SK-N-SH (cell line): ENCODE results near the gene TFEB. TPM values are rescaled to one million over a fixed set of nuclear protein-coding genes. Genes with fewer than 3 reads are reported as not detected.

Experiments used
- CTCF ChIA-PET: fragments of 300-600, 350-600 bp; formaldehyde crosslinking; extraction: SDS; loops from one replicate; lab custom pipeline; 2021; lab: Yijun Ruan, JAX
- POLR2A ChIA-PET: fragments of 350-600 bp; sonication (Branson Sonifier 250); formaldehyde crosslinking; extraction: SDS; loops from one replicate; lab custom pipeline; 2020; ENCODE audit warnings: antibody characterized with exemption, inconsistent platforms; lab: Yijun Ruan, JAX
- DNase-seq: peaks from one replicate; pipeline ENCODE4 v3.0.0; 2012
- H2AFZ ChIP-seq: fragments of 200-600 bp; sonication (generic); 2 replicates; pipeline ENCODE4 v1.8.1; 2016; ENCODE audit warnings: antibody characterized with exemption, mild to moderate bottlenecking, low read depth
- H3F3A ChIP-seq: fragments of 200-600 bp; sonication (generic); replicated peaks from 2 replicates; pipeline ENCODE3; 2016; ENCODE audit warnings: antibody characterized with exemption, mild to moderate bottlenecking; ENCODE audit not compliant: insufficient read depth
- H3K27ac ChIP-seq, 2 experiments: fragments of 200-500 bp in 1 of 2; fragments of 200-600 bp in 1 of 2; sonication (Bioruptor generic) in 1 of 2; sonication (generic), shearing (Covaris generic) in 1 of 2; 2 replicates each; pipeline versions ENCODE4 v1.5.1 to v1.6.1; 2014 to 2016; ENCODE audit warnings: low read depth in 2 of 2, inconsistent platforms in 1 of 2, low read length in 1 of 2, mild to moderate bottlenecking in 1 of 2, mixed read lengths in 1 of 2
- H3K27me3 ChIP-seq: fragments of 200-600 bp; sonication (generic), shearing (Covaris generic); 2 replicates; pipeline ENCODE4 v1.6.1; 2016; ENCODE audit warnings: mixed run types; ENCODE audit not compliant: insufficient read depth
- H3K36me3 ChIP-seq, 2 experiments: fragments of 200-500 bp in 1 of 2; fragments of 200-600 bp in 1 of 2; sonication (Bioruptor generic) in 1 of 2; sonication (generic) in 1 of 2; replicated peaks in 1 of 2; 2 replicates each; pipeline versions ENCODE3 to v1.5.1; 2014 to 2016; ENCODE audit warnings: low read length in 1 of 2, mild to moderate bottlenecking in 1 of 2; ENCODE audit not compliant: insufficient read depth in 2 of 2, control insufficient read depth in 1 of 2
- H3K4me1 ChIP-seq, 2 experiments: fragments of 200-500 bp in 1 of 2; fragments of 200-600 bp in 1 of 2; sonication (Bioruptor generic) in 1 of 2; sonication (generic), shearing (Covaris generic) in 1 of 2; 2 replicates each; pipeline versions ENCODE4 v1.5.1 to v1.6.1; 2014 to 2016; ENCODE audit warnings: low read depth in 1 of 2, low read length in 1 of 2, mixed run types in 1 of 2; ENCODE audit not compliant: insufficient read depth in 2 of 2, control insufficient read depth in 1 of 2
- H3K4me2 ChIP-seq: fragments of 200-600 bp; sonication (generic), shearing (Covaris generic); 2 replicates; pipeline ENCODE4 v1.6.1; 2017; ENCODE audit warnings: mixed run types
- H3K4me3 ChIP-seq, 2 experiments: fragments of 200-500 bp in 1 of 2; fragments of 200-600 bp in 1 of 2; sonication (Bioruptor generic) in 1 of 2; sonication (generic), shearing (Covaris generic) in 1 of 2; 2 replicates each; pipeline versions ENCODE4 v1.5.1 to v1.8.1; 2014 to 2016; ENCODE audit warnings: low read depth in 2 of 2, inconsistent platforms in 1 of 2, low read length in 1 of 2, mild to moderate bottlenecking in 1 of 2, mixed read lengths in 1 of 2, moderate library complexity in 1 of 2
- H3K79me2 ChIP-seq: fragments of 200-600 bp; sonication (generic); 2 replicates; pipeline ENCODE4 v1.8.1; 2017; ENCODE audit warnings: mild to moderate bottlenecking; ENCODE audit not compliant: insufficient read depth
- H3K9ac ChIP-seq: fragments of 200-600 bp; sonication (generic); 2 replicates; pipeline ENCODE4 v1.6.1; 2017; ENCODE audit warnings: mixed run types
- H3K9me2 ChIP-seq: fragments of 200-600 bp; sonication (generic); 2 replicates; pipeline ENCODE4 v1.6.1; 2017; ENCODE audit warnings: mixed run types
- H3K9me3 ChIP-seq: fragments of 200-600 bp; sonication (generic); 2 replicates; pipeline ENCODE4 v1.6.1; 2017; ENCODE audit warnings: mixed run types, mild to moderate bottlenecking, moderate library complexity
- H4K20me1 ChIP-seq: fragments of 200-600 bp; sonication (generic); 2 replicates; pipeline ENCODE4 v1.6.1; 2017; ENCODE audit warnings: mild to moderate bottlenecking, mixed run types; ENCODE audit not compliant: insufficient read depth
- CHD2 ChIP-seq: fragments of 150-350 bp; IDR thresholded peaks from 2 replicates; pipeline ENCODE4 v1.6.1; 2018; ENCODE audit warnings: low read length; ENCODE audit not compliant: partially characterized antibody
- ELF1 ChIP-seq: IDR thresholded peaks from 2 replicates; pipeline ENCODE4 v1.4.0; 2012
- EZH2phosphoT487 ChIP-seq: fragments of 200-600 bp; sonication (generic); IDR thresholded peaks from 2 replicates; pipeline ENCODE4 v1.6.1; 2017; ENCODE audit warnings: low read depth, mixed run types, mild to moderate bottlenecking, antibody characterized with exemption, moderate library complexity, borderline replicate concordance
- FOSL2 ChIP-seq: IDR thresholded peaks from 2 replicates; pipeline ENCODE4 v1.4.0; 2012; ENCODE audit warnings: low read depth, mild to moderate bottlenecking, moderate library complexity, borderline replicate concordance
- GATA2 ChIP-seq: sonication (generic); formaldehyde crosslinking; IDR thresholded peaks from 2 replicates; pipeline ENCODE4 v1.5.0; 2020; ENCODE audit warnings: mild to moderate bottlenecking, missing genetic modification reagents
- MEF2A ChIP-seq: IDR thresholded peaks from 2 replicates; pipeline ENCODE4 v1.4.0; 2012; ENCODE audit warnings: low read depth, borderline replicate concordance
- MXI1 ChIP-seq: IDR thresholded peaks from 2 replicates; pipeline ENCODE4 v1.6.1; 2012; ENCODE audit warnings: mild to moderate bottlenecking, low read depth, low read length, improper control_type of control experiment
- NRF1 ChIP-seq: IDR thresholded peaks from 2 replicates; pipeline ENCODE4 v1.6.1; 2012; ENCODE audit warnings: low read depth, mild to moderate bottlenecking, low read length
- POLR2AphosphoS5 ChIP-seq: IDR thresholded peaks from 2 replicates; pipeline ENCODE4 v1.6.1; 2012; ENCODE audit warnings: low read depth, low read length
- RFX5 ChIP-seq: IDR thresholded peaks from 2 replicates; pipeline ENCODE4 v1.6.1; 2012; ENCODE audit warnings: mild to moderate bottlenecking, improper control_type of control experiment, low read length
- RXRA ChIP-seq: IDR thresholded peaks from 2 replicates; pipeline ENCODE4 v1.4.0; 2012; ENCODE audit warnings: low read depth, mild to moderate bottlenecking, borderline replicate concordance
- SMC3 ChIP-seq: IDR thresholded peaks from 2 replicates; pipeline ENCODE4 v1.6.1; 2012; ENCODE audit warnings: low read depth, low read length, improper control_type of control experiment
- TAF1 ChIP-seq: IDR thresholded peaks from 2 replicates; pipeline ENCODE4 v1.6.1; 2012; ENCODE audit warnings: low read depth, mild to moderate bottlenecking, low read length, moderate library complexity, borderline replicate concordance
- TCF12 ChIP-seq: IDR thresholded peaks from 2 replicates; pipeline ENCODE4 v1.4.0; 2012
- USF2 ChIP-seq: fragments of 150-350 bp; IDR thresholded peaks from 2 replicates; pipeline ENCODE4 v1.6.1; 2017; ENCODE audit warnings: antibody characterized with exemption, low read length, low read depth, borderline replicate concordance
- WGBS: methylation state at CpG from one replicate; pipeline ENCODE4 v1.1.6; 2017; ENCODE audit warnings: low lambda C conversion rate; 5-methylcytosine and 5-hydroxymethylcytosine counted together
- polyA plus RNA-seq, 3 experiments: library from polyadenylated mRNA; depleted of rRNA; stranded (reverse); fragments of >200 nt; gene quantifications; 2 replicates each; pipeline ENCODE4 v1.2.3, GENCODE V29; 2012
- TF ChIP-seq, protein P1 (sequence below): IDR thresholded peaks from 2 replicates; pipeline ENCODE4 v1.4.0; 2012; ENCODE audit warnings: low read depth, borderline replicate concordance
- TF ChIP-seq, protein P2 (sequence below): IDR thresholded peaks from 2 replicates; pipeline ENCODE4 v1.4.0; 2012; ENCODE audit warnings: low read depth, borderline replicate concordance
- TF ChIP-seq, protein P3 (sequence below): IDR thresholded peaks from 2 replicates; pipeline ENCODE4 v1.6.1; 2012; ENCODE audit warnings: mild to moderate bottlenecking, low read depth, low read length, moderate library complexity

TFEB gene
- polyA plus RNA-seq, 1 of the 3 experiments (the other 2 are of a cell fraction): 6.2 TPM

DNA sequence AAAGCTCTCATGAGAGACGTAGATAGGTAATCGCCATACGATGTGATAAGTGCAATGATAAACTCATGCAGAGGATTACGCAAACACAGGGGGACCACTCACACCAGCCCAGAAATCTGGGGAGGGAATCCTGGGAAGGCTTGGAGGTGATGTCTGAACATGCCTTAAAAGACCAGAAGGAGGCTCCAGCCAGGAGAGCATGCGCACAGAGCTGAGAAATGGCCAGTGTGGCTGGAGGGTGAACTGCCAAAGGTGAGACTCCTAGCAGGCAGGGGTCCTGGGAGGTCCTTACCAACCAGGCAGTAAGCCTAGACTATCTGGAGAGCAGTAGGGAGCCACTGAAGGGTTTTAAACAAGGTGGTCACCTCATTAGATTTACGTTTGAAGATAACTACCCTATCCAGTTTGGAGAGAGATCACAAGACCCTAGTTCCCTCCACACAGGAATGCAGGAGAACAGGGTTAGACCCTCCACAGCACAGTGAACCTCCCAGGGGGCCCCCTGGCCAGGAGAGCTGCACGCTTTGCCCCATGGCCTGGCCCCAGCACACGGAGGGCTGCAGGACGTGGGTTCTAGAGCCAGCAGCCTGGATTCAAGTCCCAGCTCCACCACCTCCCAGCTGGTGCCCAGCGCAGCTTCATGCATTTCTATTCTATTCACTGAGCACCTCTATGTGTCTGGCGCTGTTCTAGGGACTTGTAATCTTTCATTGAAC is 84.0 kb downstream of the TFEB start:
- Histone ChIP-seq H3K9me3 (no peaks in the 10 kb centered on the region), H3K4me1 (peaks cover 0 to 18% of the 10 kb centered on the region in 2 experiments; a peak in 1 of 4 replicates), H3K4me3 (no peak overlapping the region), H3K36me3 (no peaks in the 10 kb centered on the region), H3K27ac (no peak overlapping the region), H3K4me2 (no peak overlapping the region), H3K79me2 (no peaks in the 10 kb centered on the region), H4K20me1 (no peaks in the 10 kb centered on the region), H3K9ac (no peak overlapping the region), H2AFZ (no peak overlapping the region), H3K9me2 (no peaks in the 10 kb centered on the region), H3K27me3 (no peaks in the 10 kb centered on the region), H3F3A (no peaks in the 10 kb centered on the region)
- CTCF ChIA-PET: interaction anchor here (0.8 to 2.1 kb wide), 5 partner anchors 10 to 283 kb away, joined by 3 to 8 read pairs (median 4); no protein-coding TSS in a partner anchor
- DNase-seq: no peak
- POLR2A ChIA-PET: no interaction called here
- 96% methylated on average over 7 of the region's 11 CpGs for WGBS
- TF ChIP-seq USF2: no peak
- TF ChIP-seq MEF2A: no peak
- no peak for TF ChIP-seq TCF12
- no peak for TF ChIP-seq TAF1
- TF ChIP-seq GATA2: no peak
- TF ChIP-seq, protein P1, sequence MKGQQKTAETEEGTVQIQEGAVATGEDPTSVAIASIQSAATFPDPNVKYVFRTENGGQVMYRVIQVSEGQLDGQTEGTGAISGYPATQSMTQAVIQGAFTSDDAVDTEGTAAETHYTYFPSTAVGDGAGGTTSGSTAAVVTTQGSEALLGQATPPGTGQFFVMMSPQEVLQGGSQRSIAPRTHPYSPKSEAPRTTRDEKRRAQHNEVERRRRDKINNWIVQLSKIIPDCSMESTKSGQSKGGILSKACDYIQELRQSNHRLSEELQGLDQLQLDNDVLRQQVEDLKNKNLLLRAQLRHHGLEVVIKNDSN: no peak
- TF ChIP-seq ELF1: no peak
- no peak for TF ChIP-seq MXI1
- TF ChIP-seq CHD2: no peak
- TF ChIP-seq, protein P2, sequence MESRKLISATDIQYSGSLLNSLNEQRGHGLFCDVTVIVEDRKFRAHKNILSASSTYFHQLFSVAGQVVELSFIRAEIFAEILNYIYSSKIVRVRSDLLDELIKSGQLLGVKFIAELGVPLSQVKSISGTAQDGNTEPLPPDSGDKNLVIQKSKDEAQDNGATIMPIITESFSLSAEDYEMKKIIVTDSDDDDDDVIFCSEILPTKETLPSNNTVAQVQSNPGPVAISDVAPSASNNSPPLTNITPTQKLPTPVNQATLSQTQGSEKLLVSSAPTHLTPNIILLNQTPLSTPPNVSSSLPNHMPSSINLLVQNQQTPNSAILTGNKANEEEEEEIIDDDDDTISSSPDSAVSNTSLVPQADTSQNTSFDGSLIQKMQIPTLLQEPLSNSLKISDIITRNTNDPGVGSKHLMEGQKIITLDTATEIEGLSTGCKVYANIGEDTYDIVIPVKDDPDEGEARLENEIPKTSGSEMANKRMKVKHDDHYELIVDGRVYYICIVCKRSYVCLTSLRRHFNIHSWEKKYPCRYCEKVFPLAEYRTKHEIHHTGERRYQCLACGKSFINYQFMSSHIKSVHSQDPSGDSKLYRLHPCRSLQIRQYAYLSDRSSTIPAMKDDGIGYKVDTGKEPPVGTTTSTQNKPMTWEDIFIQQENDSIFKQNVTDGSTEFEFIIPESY: no peak
- no peak for TF ChIP-seq RFX5
- TF ChIP-seq NRF1: no peak
- no peak for TF ChIP-seq SMC3
- no peak for TF ChIP-seq FOSL2
- no peak for TF ChIP-seq POLR2AphosphoS5
- TF ChIP-seq RXRA: no peak
- no peak for TF ChIP-seq EZH2phosphoT487
- TF ChIP-seq, protein P3, sequence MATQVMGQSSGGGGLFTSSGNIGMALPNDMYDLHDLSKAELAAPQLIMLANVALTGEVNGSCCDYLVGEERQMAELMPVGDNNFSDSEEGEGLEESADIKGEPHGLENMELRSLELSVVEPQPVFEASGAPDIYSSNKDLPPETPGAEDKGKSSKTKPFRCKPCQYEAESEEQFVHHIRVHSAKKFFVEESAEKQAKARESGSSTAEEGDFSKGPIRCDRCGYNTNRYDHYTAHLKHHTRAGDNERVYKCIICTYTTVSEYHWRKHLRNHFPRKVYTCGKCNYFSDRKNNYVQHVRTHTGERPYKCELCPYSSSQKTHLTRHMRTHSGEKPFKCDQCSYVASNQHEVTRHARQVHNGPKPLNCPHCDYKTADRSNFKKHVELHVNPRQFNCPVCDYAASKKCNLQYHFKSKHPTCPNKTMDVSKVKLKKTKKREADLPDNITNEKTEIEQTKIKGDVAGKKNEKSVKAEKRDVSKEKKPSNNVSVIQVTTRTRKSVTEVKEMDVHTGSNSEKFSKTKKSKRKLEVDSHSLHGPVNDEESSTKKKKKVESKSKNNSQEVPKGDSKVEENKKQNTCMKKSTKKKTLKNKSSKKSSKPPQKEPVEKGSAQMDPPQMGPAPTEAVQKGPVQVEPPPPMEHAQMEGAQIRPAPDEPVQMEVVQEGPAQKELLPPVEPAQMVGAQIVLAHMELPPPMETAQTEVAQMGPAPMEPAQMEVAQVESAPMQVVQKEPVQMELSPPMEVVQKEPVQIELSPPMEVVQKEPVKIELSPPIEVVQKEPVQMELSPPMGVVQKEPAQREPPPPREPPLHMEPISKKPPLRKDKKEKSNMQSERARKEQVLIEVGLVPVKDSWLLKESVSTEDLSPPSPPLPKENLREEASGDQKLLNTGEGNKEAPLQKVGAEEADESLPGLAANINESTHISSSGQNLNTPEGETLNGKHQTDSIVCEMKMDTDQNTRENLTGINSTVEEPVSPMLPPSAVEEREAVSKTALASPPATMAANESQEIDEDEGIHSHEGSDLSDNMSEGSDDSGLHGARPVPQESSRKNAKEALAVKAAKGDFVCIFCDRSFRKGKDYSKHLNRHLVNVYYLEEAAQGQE: no peak
